CD14-positive monocyte (primary cell): Measurements from ENCODE around the gene B3GNT7. TPM values are rescaled to one million over a fixed set of nuclear protein-coding genes. Genes with fewer than 3 reads are reported as not detected.
A peak's percentile ranks its signal among the peaks of the same experiment; 100 is the strongest.
"Not testable (repeated sequence)": the region's sequence is repeated elsewhere in the genome, so short reads cannot be mapped to it uniquely, and the experiment has no call there.

Experiments
- DNase-seq, 3 donors: peaks; one replicate each; pipeline ENCODE4 v3.0.0-alpha.2; 2011 to 2022
- H2AFZ ChIP-seq: 2 replicates; pipeline ENCODE4 v1.6.0; 2012; ENCODE audit warnings: mild to moderate bottlenecking, low read depth, low read length, inconsistent platforms; ENCODE audit not compliant: insufficient read depth, poor library complexity, severe bottlenecking
- H3K27ac ChIP-seq, 2 donors: 1 replicate in 1 of 2; 2 replicates in 1 of 2; pipeline ENCODE4 v1.5.1; 2012 to 2013; ENCODE audit warnings: low read length in 2 of 2, control low read depth in 1 of 2, inconsistent platforms in 1 of 2, low read depth in 1 of 2, mild to moderate bottlenecking in 1 of 2
- H3K27me3 ChIP-seq, 2 donors: one replicate each; pipeline versions ENCODE4 v1.6.0 to v1.6.1; 2011 to 2013; ENCODE audit warnings: low read length in 2 of 2; ENCODE audit not compliant: control insufficient read depth in 2 of 2, insufficient read depth in 2 of 2
- H3K36me3 ChIP-seq, 2 donors: replicated peaks in 1 of 2; 1 replicate in 1 of 2; 2 replicates in 1 of 2; pipeline versions ENCODE4 v1.5.1 to v1.6.1; 2012 to 2013; ENCODE audit warnings: low read length in 2 of 2, control low read depth in 1 of 2, inconsistent platforms in 1 of 2, mild to moderate bottlenecking in 1 of 2; ENCODE audit not compliant: insufficient read depth in 2 of 2, control insufficient read depth in 1 of 2
- H3K4me1 ChIP-seq, 2 donors: 1 replicate in 1 of 2; 2 replicates in 1 of 2; pipeline versions ENCODE4 v1.5.1 to v1.6.1; 2012 to 2013; ENCODE audit warnings: low read length in 2 of 2, control low read depth in 1 of 2, inconsistent platforms in 1 of 2, mild to moderate bottlenecking in 1 of 2, moderate library complexity in 1 of 2; ENCODE audit not compliant: insufficient read depth in 2 of 2, control insufficient read depth in 1 of 2
- H3K4me2 ChIP-seq: replicated peaks from 2 replicates; pipeline ENCODE3; 2012; ENCODE audit warnings: low read length, moderate library complexity, mild to moderate bottlenecking; ENCODE audit not compliant: poor library complexity, severe bottlenecking; ENCODE audit errors: extremely low read depth
- H3K4me3 ChIP-seq, 3 experiments: fragments of 200-600 bp in 1 of 3; sonication (generic) in 1 of 3; replicated peaks in 1 of 3; 1 replicate in 2 of 3; 2 replicates in 1 of 3; pipeline ENCODE4 v1.5.1; 2011 to 2013; ENCODE audit warnings: low read length in 3 of 3, mild to moderate bottlenecking in 3 of 3, control low read depth in 2 of 3, low read depth in 2 of 3, inconsistent platforms in 1 of 3, moderate library complexity in 1 of 3
- H3K79me2 ChIP-seq: 2 replicates; pipeline ENCODE4 v1.6.0; 2012; ENCODE audit warnings: mild to moderate bottlenecking, control low read depth, inconsistent platforms, low read length, moderate library complexity; ENCODE audit not compliant: insufficient read depth
- H3K9ac ChIP-seq: 2 replicates; pipeline ENCODE4 v1.6.0; 2017; ENCODE audit warnings: low read length, mild to moderate bottlenecking; ENCODE audit not compliant: insufficient read depth, poor library complexity, severe bottlenecking
- H3K9me3 ChIP-seq, 2 donors: replicated peaks in 1 of 2; 1 replicate in 1 of 2; 2 replicates in 1 of 2; pipeline versions ENCODE4 v1.5.1 to v1.6.1; 2012 to 2013; ENCODE audit warnings: low read length in 2 of 2, control low read depth in 1 of 2; ENCODE audit not compliant: control insufficient read depth in 1 of 2, insufficient read depth in 1 of 2
- H4K20me1 ChIP-seq: 2 replicates; pipeline ENCODE4 v1.6.0; 2012; ENCODE audit warnings: mild to moderate bottlenecking, low read length, control low read depth, moderate library complexity; ENCODE audit not compliant: insufficient read depth
- H3K27ac Mint-ChIP-seq, 7 donors: one replicate each; pipeline ENCODE4 v1.8.0; 2020; ENCODE audit warnings: mild to moderate bottlenecking in 7 of 7, mixed read lengths in 7 of 7, moderate library complexity in 6 of 7, inconsistent platforms in 2 of 7
- H3K27me3 Mint-ChIP-seq, 3 donors: one replicate each; pipeline ENCODE4 v1.8.0; 2021 to 2022; ENCODE audit warnings: low read depth in 3 of 3, mild to moderate bottlenecking in 3 of 3, mixed read lengths in 3 of 3, moderate library complexity in 3 of 3, inconsistent platforms in 1 of 3
- H3K36me3 Mint-ChIP-seq, 2 donors: one replicate each; pipeline ENCODE4 v1.8.0; 2020; ENCODE audit warnings: mixed read lengths in 2 of 2, inconsistent platforms in 1 of 2, mild to moderate bottlenecking in 1 of 2
- H3K4me1 Mint-ChIP-seq: one replicate; pipeline ENCODE4 v1.8.0; 2020; ENCODE audit warnings: mild to moderate bottlenecking, mixed read lengths
- H3K4me3 Mint-ChIP-seq, 2 donors: one replicate each; pipeline ENCODE4 v1.8.0; 2020; ENCODE audit warnings: mild to moderate bottlenecking in 2 of 2, mixed read lengths in 2 of 2, moderate library complexity in 1 of 2
- H3K9me3 Mint-ChIP-seq, 7 donors: one replicate each; pipeline ENCODE4 v1.8.0; 2020 to 2022; ENCODE audit warnings: mixed read lengths in 7 of 7, mild to moderate bottlenecking in 6 of 7, moderate library complexity in 6 of 7, inconsistent platforms in 2 of 7
- WGBS: methylation state at CpG from one replicate; pipeline ENCODE4 v1.1.5; 2013; ENCODE audit warnings: missing lambda C conversion rate; ENCODE audit not compliant: insufficient coverage; 5-methylcytosine and 5-hydroxymethylcytosine counted together
- intact Hi-C, 2 donors: fragments of 100-400 bp; cut with micrococcal nuclease; formaldehyde crosslinking; loops; one replicate each; pipeline versions ENCODE4 v1.15.0 to v1.15.1; 2023
- polyA plus RNA-seq, 3 donors: library from polyadenylated mRNA; depleted of rRNA in 1 of 3; unstranded in 2 of 3; stranded (reverse) in 1 of 3; fragments of 300-500 nt in 2 of 3; fragments of >200 nt in 1 of 3; fragmentation: Illumina TruSeq in 2 of 3; gene quantifications; 1 replicate in 2 of 3; 2 replicates in 1 of 3; pipeline ENCODE4 v1.2.3, GENCODE V29; 2012 to 2021
- TF ChIP-seq, protein P1 (sequence below): fragments of 200-600 bp; IDR thresholded peaks from one replicate; pipeline ENCODE4 v1.8.0; 2022; ENCODE audit warnings: antibody characterized with exemption, mild to moderate bottlenecking

Gene B3GNT7
- polyA plus RNA-seq, 3 donors, result 0.05 TPM; not detected in 2

GRCh38 chr2:231429901-231430300 is 34.4 kb downstream of the B3GNT7 start:
- intact Hi-C loops, result no loop called here
- H3K79me2 ChIP-seq, result no peaks in the 10 kb centered on the region
- WGBS, result 91% methylated on average over 2 of the region's 3 CpGs
- peaks cover 7 to 20% of the 10 kb centered on the region in 2 donors for H3K9me3 ChIP-seq
- TF ChIP-seq, protein P1, sequence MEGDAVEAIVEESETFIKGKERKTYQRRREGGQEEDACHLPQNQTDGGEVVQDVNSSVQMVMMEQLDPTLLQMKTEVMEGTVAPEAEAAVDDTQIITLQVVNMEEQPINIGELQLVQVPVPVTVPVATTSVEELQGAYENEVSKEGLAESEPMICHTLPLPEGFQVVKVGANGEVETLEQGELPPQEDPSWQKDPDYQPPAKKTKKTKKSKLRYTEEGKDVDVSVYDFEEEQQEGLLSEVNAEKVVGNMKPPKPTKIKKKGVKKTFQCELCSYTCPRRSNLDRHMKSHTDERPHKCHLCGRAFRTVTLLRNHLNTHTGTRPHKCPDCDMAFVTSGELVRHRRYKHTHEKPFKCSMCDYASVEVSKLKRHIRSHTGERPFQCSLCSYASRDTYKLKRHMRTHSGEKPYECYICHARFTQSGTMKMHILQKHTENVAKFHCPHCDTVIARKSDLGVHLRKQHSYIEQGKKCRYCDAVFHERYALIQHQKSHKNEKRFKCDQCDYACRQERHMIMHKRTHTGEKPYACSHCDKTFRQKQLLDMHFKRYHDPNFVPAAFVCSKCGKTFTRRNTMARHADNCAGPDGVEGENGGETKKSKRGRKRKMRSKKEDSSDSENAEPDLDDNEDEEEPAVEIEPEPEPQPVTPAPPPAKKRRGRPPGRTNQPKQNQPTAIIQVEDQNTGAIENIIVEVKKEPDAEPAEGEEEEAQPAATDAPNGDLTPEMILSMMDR, result no peak
- H3K4me3 Mint-ChIP-seq, result no peak overlapping the region
- no peak overlapping the region for H3K27ac ChIP-seq
- peak overlapping the region in 1 of 7 donors; percentile 17 for H3K27ac Mint-ChIP-seq
- no peak for DNase-seq
- H2AFZ ChIP-seq, result no peak overlapping the region
- H3K9me3 Mint-ChIP-seq, result peaks cover 11 to 26% (median 19%) of the 10 kb centered on the region in 7 donors
- H3K27me3 Mint-ChIP-seq, result peaks cover 0 to 4% (median 1%) of the 10 kb centered on the region in 3 donors
- no peaks in the 10 kb centered on the region for H3K4me1 Mint-ChIP-seq
- no peak overlapping the region for H3K9ac ChIP-seq
- H3K4me3 ChIP-seq, result no peak overlapping the region
- H3K36me3 ChIP-seq, result no peaks in the 10 kb centered on the region
- no peaks in the 10 kb centered on the region for H3K36me3 Mint-ChIP-seq
- H3K4me1 ChIP-seq, result no peaks in the 10 kb centered on the region
- no peaks in the 10 kb centered on the region for H4K20me1 ChIP-seq
- H3K4me2 ChIP-seq, result no peak overlapping the region
- no peaks in the 10 kb centered on the region for H3K27me3 ChIP-seq

GRCh38 chr2:231430437-231430836 is 34.9 kb downstream of the B3GNT7 start:
- peaks cover 7 to 20% of the 10 kb centered on the region in 2 donors for H3K9me3 ChIP-seq
- H3K4me1 ChIP-seq, H3K4me3 Mint-ChIP-seq, H3K4me1 Mint-ChIP-seq, H3K79me2 ChIP-seq, H4K20me1 ChIP-seq, H3K36me3 ChIP-seq, H3K36me3 Mint-ChIP-seq, H3K27ac Mint-ChIP-seq, H2AFZ ChIP-seq, H3K27me3 Mint-ChIP-seq, H3K27ac ChIP-seq, H3K4me2 ChIP-seq, intact Hi-C loops, H3K9ac ChIP-seq, H3K4me3 ChIP-seq, DNase-seq, H3K27me3 ChIP-seq: not testable (repeated sequence)
- WGBS, result no CpG with 5 or more reads among the region's 4 CpGs
- peaks cover 11 to 26% (median 19%) of the 10 kb centered on the region in 7 donors for H3K9me3 Mint-ChIP-seq
